Stimulated activated CD4-positive, alpha-beta T cell treated with anti-CD3 and anti-CD28 coated beads, Interleukin-2, amount 100 ng/mL, for 48 hours (primary cell): Measurements from ENCODE around the gene P2RY12.
A peak's percentile ranks its signal among the peaks of the same experiment; 100 is the strongest.
"Not testable (repeated sequence)": the region's sequence is repeated elsewhere in the genome, so short reads cannot be mapped to it uniquely, and the experiment has no call there.

Experiments used
- DNase-seq, 2 donors: peaks; one replicate each; pipeline ENCODE4 v3.0.0-alpha.2; 2020

P2RY12 gene

DNA sequence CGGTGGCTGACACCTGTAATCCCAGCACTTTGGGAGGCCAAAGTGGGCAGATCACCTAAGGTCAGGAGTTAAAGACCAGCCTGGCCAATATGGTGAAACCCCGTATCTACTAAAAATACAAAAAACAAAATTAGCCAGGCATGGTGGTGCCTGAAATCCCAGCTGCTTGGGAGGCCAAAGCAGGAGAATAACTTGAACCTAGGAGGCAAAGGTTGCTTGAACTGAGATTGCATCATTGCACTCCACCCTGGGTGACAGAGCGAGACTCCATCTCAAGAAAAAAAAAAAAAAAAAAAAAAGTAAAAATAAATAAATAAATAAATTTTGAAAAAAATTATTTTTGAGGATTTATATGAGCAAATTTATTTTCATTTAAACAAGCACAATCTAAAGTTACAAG lies 7.6 kb upstream of the P2RY12 start:
- DNase-seq, result not testable (repeated sequence)

DNA sequence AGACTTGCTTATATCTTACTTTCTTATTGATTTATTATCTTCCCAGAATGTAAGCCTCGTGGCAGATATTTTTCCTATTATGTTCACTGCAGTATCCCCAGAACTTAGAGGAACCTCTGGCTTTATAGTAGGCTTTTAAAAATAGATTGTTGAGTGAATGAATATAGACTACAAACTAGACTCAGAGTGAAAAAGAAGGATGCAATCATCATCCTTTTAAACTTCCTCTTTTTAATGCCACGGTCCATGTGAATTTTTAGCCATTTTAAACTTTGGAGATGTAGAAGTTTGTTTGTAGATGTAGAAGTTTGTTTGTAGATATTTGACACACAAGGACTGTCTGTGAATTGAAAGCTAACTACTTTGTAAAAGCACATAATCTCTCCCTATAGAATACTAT lies 7.2 kb upstream of the P2RY12 start:
- DNase-seq, result no peak

DNA sequence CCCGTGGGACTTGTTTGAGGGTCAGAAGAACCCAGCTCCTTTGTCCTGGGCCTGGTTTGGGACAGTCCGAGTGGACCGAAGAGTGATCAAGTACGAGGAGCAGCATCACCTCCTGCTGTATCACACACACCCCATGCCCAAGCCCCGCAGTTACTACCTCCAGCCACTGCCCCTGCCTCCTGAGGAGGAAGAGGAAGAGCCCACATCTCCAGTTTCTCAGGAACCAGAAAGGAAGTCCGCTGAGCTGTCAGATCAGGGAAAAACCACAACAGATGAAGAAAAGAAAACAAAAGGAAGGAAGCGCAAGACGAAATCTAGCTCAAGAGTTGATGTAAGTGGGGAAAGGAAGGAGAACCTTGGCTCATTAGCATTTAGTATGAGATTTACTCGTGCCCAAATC lies 3.3 kb upstream of the P2RY12 start:
- no peak for DNase-seq

DNA sequence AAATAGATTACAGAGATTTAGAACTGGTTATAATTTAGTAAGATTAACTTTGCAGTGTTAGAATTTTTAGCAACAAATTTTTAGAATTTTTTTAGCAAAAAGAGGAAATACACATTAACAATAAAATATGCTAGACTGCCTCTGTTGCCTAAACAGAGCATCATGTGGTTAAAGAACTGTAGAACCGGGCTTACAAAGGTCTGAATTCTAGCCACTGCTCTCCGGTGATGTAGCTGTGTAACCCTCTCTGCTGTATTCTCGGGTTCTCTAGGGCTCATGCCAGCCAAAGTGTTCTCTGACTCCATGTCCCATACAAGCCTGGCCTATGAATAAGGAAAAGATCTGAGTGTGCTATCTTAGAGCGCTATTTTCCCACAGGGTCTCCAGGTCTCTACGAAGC lies 2.9 kb upstream of the P2RY12 start:
- DNase-seq, result no peak

DNA sequence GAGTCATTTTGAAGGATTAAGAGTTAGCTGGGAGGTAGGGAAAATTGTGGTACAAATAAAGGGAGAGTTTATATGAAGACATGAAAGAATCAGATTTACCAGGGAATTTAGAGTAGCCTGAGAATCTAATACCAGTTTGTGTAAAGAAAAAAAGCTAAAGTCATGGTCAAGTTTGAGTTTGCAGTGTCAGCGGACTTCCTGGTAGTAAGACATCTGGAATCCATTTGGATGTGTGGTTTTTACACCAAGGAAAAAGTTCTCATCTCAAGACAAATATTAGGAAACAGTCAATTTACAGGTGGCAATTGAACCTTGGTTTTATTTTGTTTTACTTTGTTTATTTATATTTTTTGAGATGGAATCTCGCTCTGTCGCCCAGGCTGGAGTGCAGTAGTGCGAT lies 1.5 kb upstream of the P2RY12 start:
- no peak for DNase-seq

DNA sequence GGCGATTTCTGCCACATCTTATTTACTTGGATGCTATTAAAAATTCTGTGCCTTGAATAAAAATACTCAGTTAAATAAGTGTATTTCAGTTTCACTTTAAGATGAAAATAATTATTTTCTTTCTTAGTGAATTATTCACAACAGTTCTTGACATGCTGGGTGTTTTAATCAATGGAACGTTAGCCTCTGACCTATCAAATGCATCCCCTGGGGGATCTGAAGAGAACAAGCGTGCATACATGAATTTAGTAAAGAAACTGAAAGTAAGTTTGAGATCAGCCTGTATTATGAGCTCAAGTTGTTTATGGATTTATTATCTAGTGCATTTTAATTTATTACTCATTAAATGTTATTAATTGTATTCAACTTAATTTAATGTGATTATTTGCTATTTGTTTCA lies 597 bp downstream of the P2RY12 start:
- DNase-seq, result no peak

DNA sequence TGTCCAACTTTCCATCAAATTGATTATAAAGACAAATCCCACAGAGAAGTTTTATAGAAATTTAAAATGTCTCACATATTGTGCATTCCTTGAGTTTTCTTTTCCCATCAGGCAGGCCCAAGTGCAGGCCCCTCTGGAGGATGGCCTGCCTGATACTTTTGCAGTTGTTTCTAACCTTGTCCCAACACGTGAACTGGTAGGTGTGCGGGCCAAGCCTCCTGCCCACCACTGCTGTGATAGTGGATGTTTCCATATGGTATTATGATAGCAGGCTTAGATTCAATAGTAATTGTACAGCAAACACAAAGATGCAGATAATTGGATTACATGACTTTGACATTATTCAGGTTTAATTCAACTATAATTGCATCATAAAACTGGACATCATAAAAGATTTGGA lies 1.4 kb downstream of the P2RY12 start:
- DNase-seq, result no peak

DNA sequence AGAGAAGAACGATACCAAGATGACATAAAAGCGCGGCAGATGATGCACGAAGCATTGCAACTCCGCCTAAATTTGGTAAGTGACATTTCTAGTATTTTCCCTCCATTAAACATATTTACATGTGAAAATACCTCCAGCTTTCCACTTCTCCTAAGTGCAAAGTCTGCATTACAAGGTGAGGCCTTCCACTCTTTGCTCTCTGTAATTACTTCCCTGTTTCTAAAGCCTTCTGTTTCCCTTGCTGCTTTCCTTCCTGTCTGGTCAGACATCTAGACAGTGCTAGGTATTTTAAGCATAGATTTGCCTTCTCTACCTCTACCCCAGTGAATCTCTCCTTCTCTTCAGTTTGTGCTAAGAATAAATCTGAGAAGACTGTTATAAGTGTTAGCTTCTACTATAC lies 1.9 kb downstream of the P2RY12 start:
- DNase-seq, result no peak

DNA sequence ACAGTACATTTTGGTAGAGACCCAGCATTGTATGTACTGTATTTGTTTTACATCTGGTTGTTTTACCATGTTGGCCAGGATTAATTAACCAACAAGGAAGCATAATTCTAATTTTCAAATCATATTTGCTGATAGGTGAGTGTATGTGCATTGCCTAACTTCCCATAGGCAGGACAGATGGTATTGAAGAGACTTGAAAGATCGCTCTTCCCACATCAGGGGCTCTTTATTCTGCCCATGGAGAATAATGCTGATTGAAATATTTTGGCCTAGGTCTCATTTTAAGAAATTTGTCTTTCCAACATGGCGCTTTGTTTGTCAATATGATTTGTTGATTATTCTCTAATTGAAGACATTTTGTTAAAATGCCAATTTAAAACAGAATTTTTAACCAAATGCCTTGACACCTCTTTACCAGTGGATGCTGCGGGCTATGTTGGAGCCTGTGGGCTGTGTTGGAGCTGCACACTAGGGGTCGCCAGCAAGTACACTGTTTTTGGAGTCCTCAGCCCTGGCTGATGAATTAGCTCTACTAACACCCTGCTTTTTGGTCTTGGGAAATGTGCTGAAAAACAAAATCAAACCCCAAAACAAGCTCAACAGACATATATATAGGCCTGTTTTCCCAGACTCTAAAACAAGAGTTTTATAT lies 5.3 kb downstream of the P2RY12 start:
- DNase-seq, result peak in 1 of 2 donors; percentile 7

DNA sequence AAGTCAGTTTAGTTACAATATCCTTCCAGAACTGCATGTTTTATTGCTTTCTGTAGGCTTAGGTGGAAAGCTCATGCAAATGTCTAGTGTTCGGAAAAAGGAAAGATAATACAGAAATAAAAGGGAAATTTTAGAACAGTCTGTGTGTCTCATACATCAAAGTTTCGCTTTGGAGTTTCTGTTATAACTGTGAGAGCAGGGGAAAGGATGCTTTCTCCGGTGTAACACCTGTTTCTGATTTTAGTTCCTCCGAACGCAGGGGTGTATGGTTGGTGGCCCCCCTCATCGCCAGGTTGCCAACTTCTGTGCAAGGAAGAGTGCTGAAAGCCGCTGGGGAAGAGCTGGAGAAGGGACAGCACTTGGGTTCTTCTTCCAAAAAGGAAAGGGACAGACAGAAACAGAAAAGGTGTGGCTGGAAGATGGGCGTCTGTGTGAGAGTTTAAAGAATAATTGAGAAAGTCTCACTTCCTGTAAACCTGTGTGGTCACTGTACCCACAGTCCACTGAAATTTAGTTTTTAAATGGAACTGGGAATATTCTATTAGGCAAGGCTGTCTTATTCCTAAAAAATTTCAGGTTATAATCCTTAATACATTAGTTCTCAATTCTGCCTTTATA lies 6.7 kb downstream of the P2RY12 start:
- DNase-seq, result no peak

DNA sequence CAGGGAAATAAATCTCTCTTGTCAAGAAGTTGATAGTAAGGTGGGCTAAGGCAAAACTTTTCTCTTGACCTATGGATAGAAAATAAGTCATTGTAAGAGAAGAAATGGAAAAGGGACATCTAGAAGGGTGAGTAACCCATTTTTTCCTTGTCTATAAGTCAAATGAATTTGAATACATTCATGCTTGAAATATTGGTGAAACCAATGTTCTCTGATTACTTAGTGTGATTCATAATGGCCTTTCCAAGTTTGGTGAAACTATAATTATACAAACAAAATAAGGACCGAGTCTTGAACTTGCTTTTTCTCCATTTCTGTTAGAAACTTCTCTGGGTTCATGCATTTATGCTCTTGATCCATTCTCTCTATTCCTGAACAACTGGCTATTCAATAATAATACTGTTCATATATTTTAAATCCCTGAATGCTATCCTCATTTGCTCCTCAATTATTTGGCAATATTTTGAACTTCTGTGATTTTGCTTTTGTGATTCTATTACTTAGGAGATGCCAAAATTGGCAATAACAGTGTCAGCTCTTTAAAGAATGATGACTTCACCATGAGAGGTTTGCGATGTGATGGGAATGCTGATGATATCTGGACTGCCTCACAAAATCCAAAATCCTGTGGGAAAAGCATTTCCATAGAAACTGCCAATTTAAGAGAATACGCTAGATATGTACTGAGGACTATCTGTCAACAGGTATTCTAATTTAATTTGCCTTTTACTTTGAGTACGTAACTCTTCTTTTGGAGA lies 12.3 kb downstream of the P2RY12 start:
- no peak for DNase-seq

DNA sequence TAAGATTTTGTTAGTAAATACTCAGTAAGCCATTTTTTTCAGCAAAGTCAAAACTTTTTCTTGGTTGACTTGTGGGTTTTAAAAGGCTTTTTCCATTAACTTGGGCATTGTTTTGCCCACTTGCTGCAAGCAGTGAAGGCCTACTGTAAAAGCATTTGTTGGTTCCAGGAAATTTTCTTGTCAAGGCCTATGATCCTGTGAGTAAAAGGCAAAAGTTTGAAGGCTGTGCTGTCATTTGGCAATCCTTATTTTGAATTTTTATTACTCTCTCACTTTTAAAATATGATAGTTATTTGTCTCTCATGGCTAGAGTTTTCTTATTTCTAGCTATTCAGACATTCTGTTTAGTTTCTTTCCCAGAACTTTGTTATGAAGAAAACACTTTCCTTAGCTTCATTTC lies 13.0 kb downstream of the P2RY12 start:
- DNase-seq, result no peak

DNA sequence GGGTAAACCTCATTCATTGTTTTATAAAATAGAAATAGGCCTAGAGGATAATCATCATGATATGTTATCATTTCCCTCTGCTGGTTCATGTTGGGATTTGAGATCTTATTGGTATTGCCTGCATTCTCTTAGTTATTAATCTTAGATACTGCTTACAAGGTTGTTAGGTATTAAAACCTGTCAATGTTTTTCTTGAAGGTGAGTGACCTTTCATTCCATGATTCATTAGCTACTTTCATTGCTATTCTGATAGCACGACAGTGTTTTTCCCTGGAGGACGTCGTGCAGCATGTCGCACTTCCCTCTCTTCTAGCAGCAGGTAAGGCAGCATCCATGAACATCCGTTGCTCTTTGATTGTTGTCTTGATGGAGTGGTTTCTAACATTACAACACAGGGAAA lies 17.1 kb downstream of the P2RY12 start:
- DNase-seq, result no peak

DNA sequence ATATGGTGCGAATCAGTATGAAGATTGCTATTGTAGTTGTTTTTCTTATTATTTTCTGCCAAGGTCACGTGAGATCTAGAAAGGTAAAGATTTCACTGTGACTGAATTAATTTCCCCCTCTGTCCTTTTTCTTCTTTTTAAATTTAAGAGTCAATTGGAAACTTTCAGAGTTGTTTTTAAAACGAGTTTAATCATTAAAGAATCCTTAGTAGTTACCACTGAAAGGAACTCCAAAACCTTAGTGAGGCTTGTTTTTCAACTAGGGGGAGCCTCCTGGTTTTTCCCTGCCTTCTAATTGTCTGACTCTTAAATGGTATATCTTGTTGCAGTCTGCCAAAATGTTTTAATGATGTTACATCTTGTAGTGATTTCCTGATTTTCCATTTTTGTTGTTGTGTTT lies 17.6 kb downstream of the P2RY12 start:
- DNase-seq, result no peak

DNA sequence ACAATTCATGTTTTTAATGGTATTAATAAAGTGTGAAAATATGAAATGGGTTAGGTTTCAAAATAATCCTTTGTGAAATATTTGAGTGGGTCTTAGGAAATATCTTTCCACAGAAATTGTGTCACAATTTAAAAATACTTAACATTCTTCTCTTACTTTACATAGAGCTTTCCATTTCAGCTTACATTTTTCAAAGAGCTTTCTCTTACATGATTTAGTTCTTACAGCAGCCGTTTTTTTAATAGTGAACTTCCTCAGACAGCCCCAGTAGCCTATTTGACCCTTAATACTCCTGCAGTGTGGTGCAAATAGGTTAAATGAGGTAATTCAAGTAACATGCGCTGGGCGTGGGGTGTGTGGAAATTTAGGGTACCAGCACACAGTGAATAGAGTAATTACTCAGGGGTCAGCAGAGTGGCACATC lies 21.8 kb downstream of the P2RY12 start:
- no peak for DNase-seq

DNA sequence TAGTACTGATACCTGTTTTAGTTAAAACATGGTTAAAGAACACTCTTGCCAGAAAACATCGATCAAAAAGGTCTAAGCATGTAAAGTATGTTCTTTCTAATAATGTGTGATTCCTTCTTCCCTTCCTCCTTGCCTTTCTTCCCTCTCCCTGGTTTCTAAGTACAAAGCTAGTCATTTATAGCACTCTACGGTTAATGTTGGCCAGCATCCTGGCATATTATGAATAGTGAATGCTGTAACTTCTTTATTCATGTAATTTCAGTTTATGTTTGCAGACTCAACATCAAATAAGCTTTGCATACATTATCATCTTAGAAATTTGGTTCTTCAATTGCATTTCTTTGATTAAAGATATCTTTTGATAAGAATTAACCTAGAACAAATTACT lies 27.1 kb downstream of the P2RY12 start:
- DNase-seq, result no peak

DNA sequence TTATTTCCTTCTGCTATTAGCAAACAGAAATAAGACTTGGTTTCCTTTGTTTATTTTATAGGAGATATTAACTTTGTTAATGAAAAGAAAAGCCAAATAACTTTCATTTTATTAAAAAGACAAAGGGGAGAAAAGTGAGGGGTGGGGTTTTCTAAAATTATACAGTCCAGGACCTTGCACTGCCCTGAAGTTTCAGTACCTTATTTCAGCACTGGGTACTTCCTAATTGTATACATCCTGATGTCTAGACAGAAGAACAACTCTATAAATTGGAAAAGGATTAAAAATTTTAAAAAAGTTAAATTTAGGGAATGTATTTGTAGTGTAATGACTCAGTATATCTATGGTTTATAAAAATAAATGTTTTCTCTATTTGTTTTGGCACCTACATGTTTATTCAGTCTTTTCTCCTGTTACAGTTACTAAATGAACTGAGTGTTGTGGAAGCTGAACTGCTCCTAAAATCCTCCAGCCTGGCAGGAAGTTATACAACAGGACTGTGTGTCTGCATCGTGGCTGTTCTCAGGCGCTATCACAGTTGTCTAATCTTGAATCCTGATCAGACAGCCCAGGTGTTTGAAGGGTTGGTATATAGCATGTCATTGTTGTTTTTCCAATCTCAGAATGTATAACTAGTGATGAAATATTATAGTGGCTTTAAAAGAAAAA lies 27.6 kb downstream of the P2RY12 start:
- DNase-seq, result no peak

DNA sequence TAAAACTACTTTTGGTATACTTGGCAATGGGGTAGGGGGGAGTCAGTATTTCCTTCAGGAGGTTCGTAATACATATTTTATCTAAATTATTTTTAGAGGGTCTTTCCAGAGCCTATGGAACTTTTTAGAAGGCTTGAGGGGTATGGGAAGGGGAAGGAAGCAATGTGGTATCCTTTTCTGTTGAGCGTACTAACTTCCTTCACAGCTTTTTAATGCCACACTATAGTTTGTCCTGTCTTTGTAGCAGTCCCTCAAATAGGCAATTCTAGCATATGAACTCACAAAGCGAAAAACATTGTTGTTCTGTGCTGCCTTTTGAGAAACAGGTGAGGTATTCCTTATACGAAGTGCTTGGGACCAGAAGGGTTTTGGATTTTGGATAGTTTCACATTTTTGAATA lies 32.9 kb downstream of the P2RY12 start:
- no peak for DNase-seq

DNA sequence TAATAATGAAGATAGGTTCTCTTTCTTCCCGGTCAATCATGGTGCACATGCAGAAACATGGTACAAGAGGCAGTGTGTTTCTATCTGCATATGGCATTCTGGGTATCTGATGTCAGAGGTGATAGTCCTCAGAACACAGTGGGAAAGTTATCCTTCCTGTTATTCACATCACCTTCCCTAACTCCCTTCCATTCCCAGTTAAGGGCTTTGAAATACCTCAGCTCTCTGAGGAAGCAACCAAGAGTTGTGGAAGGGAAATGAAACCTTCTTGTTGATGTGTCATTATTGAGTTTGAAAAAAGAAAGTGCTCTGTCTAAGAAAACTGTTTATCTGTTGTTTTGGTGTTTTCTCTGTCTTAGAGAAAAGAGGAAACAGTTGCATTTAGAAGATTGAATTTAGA lies 33.3 kb downstream of the P2RY12 start:
- no peak for DNase-seq

DNA sequence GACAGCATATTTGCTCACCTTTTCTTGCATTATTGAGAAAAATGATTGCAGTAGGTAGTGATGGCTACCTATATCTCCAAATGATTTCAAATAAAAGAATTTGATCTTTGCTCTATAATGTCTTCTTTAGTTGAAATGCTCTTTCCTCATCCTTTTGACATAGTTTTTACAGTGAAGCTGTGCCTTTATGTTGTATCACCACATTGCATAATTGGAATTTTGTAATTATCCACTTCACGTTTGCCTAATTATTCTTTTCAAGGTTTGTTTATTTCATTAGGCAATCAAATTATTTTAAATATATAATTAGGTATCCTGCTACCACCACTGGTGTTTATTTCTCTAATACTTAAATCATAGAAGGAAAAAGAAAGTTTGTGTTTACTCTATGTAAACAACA lies 33.9 kb downstream of the P2RY12 start:
- DNase-seq, result no peak

DNA sequence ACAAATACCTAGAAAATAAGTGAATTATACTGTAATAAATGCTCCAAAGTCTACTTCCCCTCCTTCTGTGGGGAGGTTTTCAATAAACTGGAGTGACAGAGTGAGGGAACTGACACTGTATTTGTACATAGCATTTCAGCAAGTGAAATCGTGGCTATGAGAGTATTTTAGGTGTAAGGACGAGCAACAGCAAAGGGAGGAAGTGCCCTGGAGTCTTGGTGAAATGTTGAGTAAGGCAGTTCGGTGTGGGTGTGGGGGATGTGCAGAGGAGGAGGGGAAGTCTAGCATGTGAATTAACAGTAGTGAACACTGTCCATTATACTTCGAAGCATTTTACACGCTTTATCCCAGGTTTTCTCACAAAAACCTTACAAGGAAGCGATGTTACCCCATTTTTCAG lies 37.1 kb downstream of the P2RY12 start:
- DNase-seq, result no peak

DNA sequence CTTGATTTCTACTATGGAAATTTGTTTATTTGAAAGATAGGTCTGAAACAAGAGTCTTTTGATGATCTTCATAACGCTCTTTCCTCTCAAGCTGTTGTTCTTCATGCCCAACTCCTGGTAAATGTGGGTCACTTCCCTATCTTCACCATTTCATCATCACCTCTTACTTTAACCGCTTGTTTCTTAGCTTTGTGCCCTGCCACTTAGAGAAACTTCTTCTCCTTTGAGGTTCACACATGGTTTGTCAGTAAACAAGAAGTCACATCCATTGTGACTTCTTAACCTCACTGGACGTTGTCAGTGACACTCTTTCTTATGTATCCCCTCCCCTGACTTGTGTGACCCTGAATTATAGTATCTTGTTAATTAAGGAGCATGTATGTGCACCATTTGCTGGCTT lies 38.3 kb downstream of the P2RY12 start:
- no peak for DNase-seq

DNA sequence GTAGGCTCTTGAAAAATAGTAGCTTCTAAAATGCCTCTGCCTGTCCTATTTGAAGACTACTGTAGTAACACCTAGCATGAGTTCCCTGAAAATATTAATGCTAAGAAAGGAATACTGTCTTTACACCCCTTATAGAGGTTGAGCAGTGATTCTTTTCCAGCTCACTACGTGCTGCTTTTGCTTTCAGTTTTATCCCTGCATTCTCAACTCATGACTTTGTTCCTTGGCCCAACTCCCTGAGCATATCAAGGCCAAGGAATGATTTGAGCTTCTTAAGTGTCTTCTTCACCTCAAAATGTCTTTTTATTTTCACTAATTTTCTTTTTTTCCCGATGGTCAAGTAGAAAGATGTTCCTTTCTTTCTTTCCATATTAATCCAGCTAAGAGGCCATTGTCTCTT lies 38.7 kb downstream of the P2RY12 start:
- DNase-seq, result no peak

DNA sequence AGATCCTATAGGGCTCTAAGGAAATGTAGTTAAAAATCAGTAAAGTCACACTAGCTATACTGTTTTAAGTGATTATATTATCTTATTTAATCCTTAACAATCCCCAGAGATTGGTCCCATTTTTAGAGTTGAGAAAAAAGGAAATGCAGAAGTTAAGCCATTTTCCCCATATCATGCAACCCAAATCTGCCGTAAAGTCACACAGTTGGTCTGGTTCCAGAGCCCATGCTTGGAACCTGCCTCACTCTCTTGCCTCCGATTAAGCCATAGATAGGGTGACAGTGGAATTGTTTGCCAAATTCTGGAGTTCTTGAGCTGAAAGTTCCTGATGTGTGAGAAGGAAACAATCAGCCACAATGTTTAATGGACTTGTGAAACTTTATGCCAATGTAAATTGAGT lies 52.9 kb downstream of the P2RY12 start:
- no peak for DNase-seq
